HEK293 (cell line): ENCODE data around the gene CTIF.

ENCODE experiments used
- CTCF ChIA-PET: fragments of 350-600 bp; formaldehyde crosslinking; extraction: SDS; loops from one replicate; lab custom pipeline; 2021; ENCODE audit warnings: antibody characterized with exemption; lab: Yijun Ruan, JAX
- POLR2A ChIA-PET: fragments of 300-600 bp; formaldehyde crosslinking; extraction: SDS; loops from one replicate; lab custom pipeline; 2020; ENCODE audit warnings: antibody characterized with exemption, inconsistent platforms; lab: Yijun Ruan, JAX
- H3K27ac ChIP-seq: fragments of 200-500 bp; sonication (Bioruptor generic); 2 replicates; pipeline ENCODE4 v1.5.1; 2014; ENCODE audit warnings: low read depth, low read length, control low read depth, inconsistent platforms; ENCODE audit errors: extremely low read depth
- H3K36me3 ChIP-seq, 2 experiments: fragments of 200-500 bp in 1 of 2; sonication (Bioruptor generic) in 1 of 2; 1 replicate in 1 of 2; 2 replicates in 1 of 2; pipeline ENCODE4 v1.5.1; 2014 to 2017; ENCODE audit warnings: inconsistent platforms in 2 of 2, low read length in 2 of 2; ENCODE audit not compliant: control insufficient read depth in 2 of 2, insufficient read depth in 1 of 2
- H3K4me1 ChIP-seq: fragments of 200-500 bp; sonication (Bioruptor generic); 2 replicates; pipeline ENCODE4 v1.5.1; 2014; ENCODE audit warnings: mild to moderate bottlenecking, low read length, inconsistent platforms; ENCODE audit not compliant: control insufficient read depth, insufficient read depth
- H3K4me3 ChIP-seq: 2 replicates; pipeline ENCODE4 v1.5.1; 2011; ENCODE audit warnings: low read depth, mild to moderate bottlenecking, control low read depth, low read length, moderate library complexity
- H3K9me3 ChIP-seq: fragments of 200-500 bp; sonication (Bioruptor generic); 2 replicates; pipeline ENCODE4 v1.5.1; 2014; ENCODE audit warnings: low read depth, low read length, inconsistent platforms; ENCODE audit not compliant: control insufficient read depth, insufficient read depth
- BCL11A ChIP-seq: fragments of 450-650 bp; formaldehyde crosslinking; IDR thresholded peaks from 2 replicates; pipeline ENCODE4 v1.5.1; 2016; ENCODE audit warnings: low read depth, missing biosample characterization, missing genetic modification characterization
- SCRT1 ChIP-seq: fragments of 450-650 bp; formaldehyde crosslinking; IDR thresholded peaks from 2 replicates; pipeline ENCODE4 v1.5.1; 2016; ENCODE audit warnings: missing biosample characterization, missing genetic modification characterization, borderline replicate concordance
- YY2 ChIP-seq: fragments of 450-650 bp; formaldehyde crosslinking; IDR thresholded peaks from 2 replicates; pipeline ENCODE4 v1.5.1; 2016; ENCODE audit warnings: missing biosample characterization, missing genetic modification characterization
- ZBTB48 ChIP-seq: fragments of 450-650 bp; formaldehyde crosslinking; IDR thresholded peaks from 2 replicates; pipeline ENCODE4 v1.5.1; 2016; ENCODE audit warnings: missing biosample characterization, missing genetic modification characterization
- ZIC2 ChIP-seq: fragments of 450-650 bp; formaldehyde crosslinking; IDR thresholded peaks from 2 replicates; pipeline ENCODE4 v1.5.1; 2016; ENCODE audit warnings: missing biosample characterization, missing genetic modification characterization
- ZNF121 ChIP-seq: fragments of 450-650 bp; formaldehyde crosslinking; IDR thresholded peaks from 2 replicates; pipeline ENCODE4 v1.5.1; 2016; ENCODE audit warnings: missing biosample characterization, missing genetic modification characterization
- ZNF174 ChIP-seq: fragments of 450-650 bp; formaldehyde crosslinking; IDR thresholded peaks from 2 replicates; pipeline ENCODE4 v1.5.0; 2017; ENCODE audit warnings: missing biosample characterization, mild to moderate bottlenecking, missing genetic modification characterization
- ZNF19 ChIP-seq: fragments of 450-650 bp; formaldehyde crosslinking; IDR thresholded peaks from 2 replicates; pipeline ENCODE4; 2016; ENCODE audit warnings: missing biosample characterization, missing genetic modification characterization, low read depth
- ZNF311 ChIP-seq: fragments of 450-650 bp; formaldehyde crosslinking; IDR thresholded peaks from 2 replicates; pipeline ENCODE4 v1.5.1; 2017; ENCODE audit warnings: missing biosample characterization, missing genetic modification characterization, borderline replicate concordance
- ZNF433 ChIP-seq: fragments of 450-650 bp; formaldehyde crosslinking; IDR thresholded peaks from 2 replicates; pipeline ENCODE4 v1.5.1; 2016; ENCODE audit warnings: missing biosample characterization, missing genetic modification characterization, low read depth
- ZNF624 ChIP-seq: fragments of 450-650 bp; formaldehyde crosslinking; IDR thresholded peaks from 2 replicates; pipeline ENCODE4 v1.5.1; 2017; ENCODE audit warnings: missing biosample characterization, missing genetic modification characterization
- TF ChIP-seq, protein P1 (sequence below): fragments of 450-650 bp; formaldehyde crosslinking; IDR thresholded peaks from 2 replicates; pipeline ENCODE4 v1.5.1; 2017; ENCODE audit warnings: missing biosample characterization, missing genetic modification characterization
- TF ChIP-seq, protein P2 (sequence below): fragments of 450-650 bp; formaldehyde crosslinking; IDR thresholded peaks from 2 replicates; pipeline ENCODE4 v1.5.1; 2016; ENCODE audit warnings: missing biosample characterization, missing genetic modification characterization
- TF ChIP-seq, protein P3 (sequence below): fragments of 450-650 bp; IDR thresholded peaks from 2 replicates; pipeline ENCODE4 v1.5.1; 2018; ENCODE audit warnings: missing biosample characterization, missing genetic modification characterization
- TF ChIP-seq, protein P4 (sequence below): fragments of 450-650 bp; formaldehyde crosslinking; IDR thresholded peaks from 2 replicates; pipeline ENCODE4 v1.5.1; 2016; ENCODE audit warnings: missing biosample characterization, missing genetic modification characterization, borderline replicate concordance
- TF ChIP-seq, protein P5 (sequence below): fragments of 450-650 bp; formaldehyde crosslinking; IDR thresholded peaks from 2 replicates; pipeline ENCODE4 v1.5.1; 2016; ENCODE audit warnings: missing biosample characterization, missing genetic modification characterization
- TF ChIP-seq, protein P6 (sequence below): fragments of 450-650 bp; formaldehyde crosslinking; IDR thresholded peaks from 2 replicates; pipeline ENCODE4 v1.5.1; 2017; ENCODE audit warnings: missing biosample characterization, missing genetic modification characterization

The CTIF gene

DNA sequence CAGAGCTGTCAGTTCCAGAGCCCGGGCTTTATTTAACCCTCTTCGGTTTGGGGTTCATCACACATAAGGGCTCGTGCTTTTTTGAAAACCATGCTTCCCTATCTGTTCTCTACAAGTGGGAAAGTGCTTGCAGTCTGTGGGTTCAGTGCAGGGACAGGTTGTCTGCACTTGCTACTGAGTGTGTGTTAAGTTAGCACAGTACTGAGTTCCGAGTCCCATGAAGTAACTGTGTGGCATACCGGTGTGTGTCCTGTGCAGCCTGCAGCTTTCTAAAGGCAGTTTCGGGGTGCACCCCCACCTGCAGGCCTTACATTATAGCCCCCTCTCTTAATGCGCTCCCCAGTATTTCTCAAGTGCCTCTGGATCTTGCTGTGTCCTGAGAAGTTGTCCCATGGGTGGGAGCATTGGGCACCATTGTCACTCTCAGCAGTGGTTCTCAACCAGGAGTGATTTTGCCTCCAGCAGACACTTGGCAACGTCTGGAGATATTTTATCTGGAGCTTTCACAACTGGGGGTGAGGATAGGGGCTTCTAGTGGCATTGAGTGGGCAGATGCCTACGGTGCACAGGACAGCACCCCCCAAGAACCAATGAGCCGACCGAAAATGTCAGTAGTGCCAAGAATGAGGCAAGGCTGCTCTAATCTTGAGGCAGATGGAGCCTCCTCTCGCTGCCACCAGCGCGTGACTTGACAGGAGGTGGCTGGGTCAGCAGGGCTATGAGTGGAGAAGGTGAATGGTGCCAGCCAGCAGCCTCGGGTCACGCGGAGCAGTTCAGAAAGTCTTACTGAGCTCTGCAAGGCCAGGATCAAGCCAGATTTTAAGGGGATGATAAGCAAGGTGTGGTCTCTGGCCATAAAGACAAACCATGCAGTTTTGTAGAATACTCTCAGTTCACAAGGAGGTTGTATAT, 259.8 kb downstream of the CTIF start:
- no peaks in the 10 kb centered on the region for H3K4me1 ChIP-seq
- ChIA-PET POLR2A (no interaction called here), CTCF (no interaction called here)
- no peak for TF ChIP-seq ZNF433 (tag by site-specific recombination)
- TF ChIP-seq ZNF121 (tag by site-specific recombination) = no peak
- TF ChIP-seq, protein P1, sequence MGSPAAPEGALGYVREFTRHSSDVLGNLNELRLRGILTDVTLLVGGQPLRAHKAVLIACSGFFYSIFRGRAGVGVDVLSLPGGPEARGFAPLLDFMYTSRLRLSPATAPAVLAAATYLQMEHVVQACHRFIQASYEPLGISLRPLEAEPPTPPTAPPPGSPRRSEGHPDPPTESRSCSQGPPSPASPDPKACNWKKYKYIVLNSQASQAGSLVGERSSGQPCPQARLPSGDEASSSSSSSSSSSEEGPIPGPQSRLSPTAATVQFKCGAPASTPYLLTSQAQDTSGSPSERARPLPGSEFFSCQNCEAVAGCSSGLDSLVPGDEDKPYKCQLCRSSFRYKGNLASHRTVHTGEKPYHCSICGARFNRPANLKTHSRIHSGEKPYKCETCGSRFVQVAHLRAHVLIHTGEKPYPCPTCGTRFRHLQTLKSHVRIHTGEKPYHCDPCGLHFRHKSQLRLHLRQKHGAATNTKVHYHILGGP (tag by site-specific recombination) = no peak
- TF ChIP-seq, protein P2, sequence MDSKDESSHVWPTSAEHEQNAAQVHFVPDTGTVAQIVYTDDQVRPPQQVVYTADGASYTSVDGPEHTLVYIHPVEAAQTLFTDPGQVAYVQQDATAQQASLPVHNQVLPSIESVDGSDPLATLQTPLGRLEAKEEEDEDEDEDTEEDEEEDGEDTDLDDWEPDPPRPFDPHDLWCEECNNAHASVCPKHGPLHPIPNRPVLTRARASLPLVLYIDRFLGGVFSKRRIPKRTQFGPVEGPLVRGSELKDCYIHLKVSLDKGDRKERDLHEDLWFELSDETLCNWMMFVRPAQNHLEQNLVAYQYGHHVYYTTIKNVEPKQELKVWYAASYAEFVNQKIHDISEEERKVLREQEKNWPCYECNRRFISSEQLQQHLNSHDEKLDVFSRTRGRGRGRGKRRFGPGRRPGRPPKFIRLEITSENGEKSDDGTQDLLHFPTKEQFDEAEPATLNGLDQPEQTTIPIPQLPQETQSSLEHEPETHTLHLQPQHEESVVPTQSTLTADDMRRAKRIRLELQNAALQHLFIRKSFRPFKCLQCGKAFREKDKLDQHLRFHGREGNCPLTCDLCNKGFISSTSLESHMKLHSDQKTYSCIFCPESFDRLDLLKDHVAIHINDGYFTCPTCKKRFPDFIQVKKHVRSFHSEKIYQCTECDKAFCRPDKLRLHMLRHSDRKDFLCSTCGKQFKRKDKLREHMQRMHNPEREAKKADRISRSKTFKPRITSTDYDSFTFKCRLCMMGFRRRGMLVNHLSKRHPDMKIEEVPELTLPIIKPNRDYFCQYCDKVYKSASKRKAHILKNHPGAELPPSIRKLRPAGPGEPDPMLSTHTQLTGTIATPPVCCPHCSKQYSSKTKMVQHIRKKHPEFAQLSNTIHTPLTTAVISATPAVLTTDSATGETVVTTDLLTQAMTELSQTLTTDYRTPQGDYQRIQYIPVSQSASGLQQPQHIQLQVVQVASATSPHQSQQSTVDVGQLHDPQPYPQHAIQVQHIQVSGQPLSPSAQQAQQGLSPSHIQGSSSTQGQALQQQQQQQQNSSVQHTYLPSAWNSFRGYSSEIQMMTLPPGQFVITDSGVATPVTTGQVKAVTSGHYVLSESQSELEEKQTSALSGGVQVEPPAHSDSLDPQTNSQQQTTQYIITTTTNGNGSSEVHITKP (tag by site-specific recombination) = peak; percentile 40; the same call in 1 of the 2 replicates
- TF ChIP-seq, protein P3, sequence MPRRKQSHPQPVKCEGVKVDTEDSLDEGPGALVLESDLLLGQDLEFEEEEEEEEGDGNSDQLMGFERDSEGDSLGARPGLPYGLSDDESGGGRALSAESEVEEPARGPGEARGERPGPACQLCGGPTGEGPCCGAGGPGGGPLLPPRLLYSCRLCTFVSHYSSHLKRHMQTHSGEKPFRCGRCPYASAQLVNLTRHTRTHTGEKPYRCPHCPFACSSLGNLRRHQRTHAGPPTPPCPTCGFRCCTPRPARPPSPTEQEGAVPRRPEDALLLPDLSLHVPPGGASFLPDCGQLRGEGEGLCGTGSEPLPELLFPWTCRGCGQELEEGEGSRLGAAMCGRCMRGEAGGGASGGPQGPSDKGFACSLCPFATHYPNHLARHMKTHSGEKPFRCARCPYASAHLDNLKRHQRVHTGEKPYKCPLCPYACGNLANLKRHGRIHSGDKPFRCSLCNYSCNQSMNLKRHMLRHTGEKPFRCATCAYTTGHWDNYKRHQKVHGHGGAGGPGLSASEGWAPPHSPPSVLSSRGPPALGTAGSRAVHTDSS (tag by site-specific recombination) = no peak
- TF ChIP-seq, protein P4, sequence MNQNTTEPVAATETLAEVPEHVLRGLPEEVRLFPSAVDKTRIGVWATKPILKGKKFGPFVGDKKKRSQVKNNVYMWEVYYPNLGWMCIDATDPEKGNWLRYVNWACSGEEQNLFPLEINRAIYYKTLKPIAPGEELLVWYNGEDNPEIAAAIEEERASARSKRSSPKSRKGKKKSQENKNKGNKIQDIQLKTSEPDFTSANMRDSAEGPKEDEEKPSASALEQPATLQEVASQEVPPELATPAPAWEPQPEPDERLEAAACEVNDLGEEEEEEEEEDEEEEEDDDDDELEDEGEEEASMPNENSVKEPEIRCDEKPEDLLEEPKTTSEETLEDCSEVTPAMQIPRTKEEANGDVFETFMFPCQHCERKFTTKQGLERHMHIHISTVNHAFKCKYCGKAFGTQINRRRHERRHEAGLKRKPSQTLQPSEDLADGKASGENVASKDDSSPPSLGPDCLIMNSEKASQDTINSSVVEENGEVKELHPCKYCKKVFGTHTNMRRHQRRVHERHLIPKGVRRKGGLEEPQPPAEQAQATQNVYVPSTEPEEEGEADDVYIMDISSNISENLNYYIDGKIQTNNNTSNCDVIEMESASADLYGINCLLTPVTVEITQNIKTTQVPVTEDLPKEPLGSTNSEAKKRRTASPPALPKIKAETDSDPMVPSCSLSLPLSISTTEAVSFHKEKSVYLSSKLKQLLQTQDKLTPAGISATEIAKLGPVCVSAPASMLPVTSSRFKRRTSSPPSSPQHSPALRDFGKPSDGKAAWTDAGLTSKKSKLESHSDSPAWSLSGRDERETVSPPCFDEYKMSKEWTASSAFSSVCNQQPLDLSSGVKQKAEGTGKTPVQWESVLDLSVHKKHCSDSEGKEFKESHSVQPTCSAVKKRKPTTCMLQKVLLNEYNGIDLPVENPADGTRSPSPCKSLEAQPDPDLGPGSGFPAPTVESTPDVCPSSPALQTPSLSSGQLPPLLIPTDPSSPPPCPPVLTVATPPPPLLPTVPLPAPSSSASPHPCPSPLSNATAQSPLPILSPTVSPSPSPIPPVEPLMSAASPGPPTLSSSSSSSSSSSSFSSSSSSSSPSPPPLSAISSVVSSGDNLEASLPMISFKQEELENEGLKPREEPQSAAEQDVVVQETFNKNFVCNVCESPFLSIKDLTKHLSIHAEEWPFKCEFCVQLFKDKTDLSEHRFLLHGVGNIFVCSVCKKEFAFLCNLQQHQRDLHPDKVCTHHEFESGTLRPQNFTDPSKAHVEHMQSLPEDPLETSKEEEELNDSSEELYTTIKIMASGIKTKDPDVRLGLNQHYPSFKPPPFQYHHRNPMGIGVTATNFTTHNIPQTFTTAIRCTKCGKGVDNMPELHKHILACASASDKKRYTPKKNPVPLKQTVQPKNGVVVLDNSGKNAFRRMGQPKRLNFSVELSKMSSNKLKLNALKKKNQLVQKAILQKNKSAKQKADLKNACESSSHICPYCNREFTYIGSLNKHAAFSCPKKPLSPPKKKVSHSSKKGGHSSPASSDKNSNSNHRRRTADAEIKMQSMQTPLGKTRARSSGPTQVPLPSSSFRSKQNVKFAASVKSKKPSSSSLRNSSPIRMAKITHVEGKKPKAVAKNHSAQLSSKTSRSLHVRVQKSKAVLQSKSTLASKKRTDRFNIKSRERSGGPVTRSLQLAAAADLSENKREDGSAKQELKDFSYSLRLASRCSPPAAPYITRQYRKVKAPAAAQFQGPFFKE (tag by site-specific recombination) = no peak
- TF ChIP-seq, protein P5, sequence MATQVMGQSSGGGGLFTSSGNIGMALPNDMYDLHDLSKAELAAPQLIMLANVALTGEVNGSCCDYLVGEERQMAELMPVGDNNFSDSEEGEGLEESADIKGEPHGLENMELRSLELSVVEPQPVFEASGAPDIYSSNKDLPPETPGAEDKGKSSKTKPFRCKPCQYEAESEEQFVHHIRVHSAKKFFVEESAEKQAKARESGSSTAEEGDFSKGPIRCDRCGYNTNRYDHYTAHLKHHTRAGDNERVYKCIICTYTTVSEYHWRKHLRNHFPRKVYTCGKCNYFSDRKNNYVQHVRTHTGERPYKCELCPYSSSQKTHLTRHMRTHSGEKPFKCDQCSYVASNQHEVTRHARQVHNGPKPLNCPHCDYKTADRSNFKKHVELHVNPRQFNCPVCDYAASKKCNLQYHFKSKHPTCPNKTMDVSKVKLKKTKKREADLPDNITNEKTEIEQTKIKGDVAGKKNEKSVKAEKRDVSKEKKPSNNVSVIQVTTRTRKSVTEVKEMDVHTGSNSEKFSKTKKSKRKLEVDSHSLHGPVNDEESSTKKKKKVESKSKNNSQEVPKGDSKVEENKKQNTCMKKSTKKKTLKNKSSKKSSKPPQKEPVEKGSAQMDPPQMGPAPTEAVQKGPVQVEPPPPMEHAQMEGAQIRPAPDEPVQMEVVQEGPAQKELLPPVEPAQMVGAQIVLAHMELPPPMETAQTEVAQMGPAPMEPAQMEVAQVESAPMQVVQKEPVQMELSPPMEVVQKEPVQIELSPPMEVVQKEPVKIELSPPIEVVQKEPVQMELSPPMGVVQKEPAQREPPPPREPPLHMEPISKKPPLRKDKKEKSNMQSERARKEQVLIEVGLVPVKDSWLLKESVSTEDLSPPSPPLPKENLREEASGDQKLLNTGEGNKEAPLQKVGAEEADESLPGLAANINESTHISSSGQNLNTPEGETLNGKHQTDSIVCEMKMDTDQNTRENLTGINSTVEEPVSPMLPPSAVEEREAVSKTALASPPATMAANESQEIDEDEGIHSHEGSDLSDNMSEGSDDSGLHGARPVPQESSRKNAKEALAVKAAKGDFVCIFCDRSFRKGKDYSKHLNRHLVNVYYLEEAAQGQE (tag by site-specific recombination) = no peak
- TF ChIP-seq ZBTB48 (tag by site-specific recombination) = no peak
- TF ChIP-seq BCL11A (tag by site-specific recombination) = no peak
- peak; percentile 41; the same call in 1 of the 2 replicates for TF ChIP-seq ZIC2
- TF ChIP-seq YY2 (tag by site-specific recombination) = no peak
- no peak for TF ChIP-seq ZNF19
- no peak for TF ChIP-seq ZNF174 (tag by site-specific recombination)
- no peak for TF ChIP-seq ZNF311 (tag by site-specific recombination)
- TF ChIP-seq, protein P6, sequence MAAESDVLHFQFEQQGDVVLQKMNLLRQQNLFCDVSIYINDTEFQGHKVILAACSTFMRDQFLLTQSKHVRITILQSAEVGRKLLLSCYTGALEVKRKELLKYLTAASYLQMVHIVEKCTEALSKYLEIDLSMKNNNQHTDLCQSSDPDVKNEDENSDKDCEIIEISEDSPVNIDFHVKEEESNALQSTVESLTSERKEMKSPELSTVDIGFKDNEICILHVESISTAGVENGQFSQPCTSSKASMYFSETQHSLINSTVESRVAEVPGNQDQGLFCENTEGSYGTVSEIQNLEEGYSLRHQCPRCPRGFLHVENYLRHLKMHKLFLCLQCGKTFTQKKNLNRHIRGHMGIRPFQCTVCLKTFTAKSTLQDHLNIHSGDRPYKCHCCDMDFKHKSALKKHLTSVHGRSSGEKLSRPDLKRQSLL = no peak
- no peak for TF ChIP-seq ZNF624 (tag by site-specific recombination)
- TF ChIP-seq SCRT1 (tag by site-specific recombination) = no peak
- TF ChIP-seq, all 188 proteins: peak for 2
- Histone ChIP-seq H3K36me3 (no peaks in the 10 kb centered on the region; a peak in 1 of 3 replicates), H3K27ac (no peak overlapping the region), H3K4me3 (no peak overlapping the region), H3K9me3 (no peaks in the 10 kb centered on the region)
